B cell (primary cell): Measurements from ENCODE around the gene GPR162. TPM values are rescaled to one million over a fixed set of nuclear protein-coding genes. Genes with fewer than 3 reads are reported as not detected.

Experiments
- ATAC-seq: fragments of 200-7000 bp; cut with Tn5 transposase; one replicate; pipeline ENCODE4 v1.10.0; 2021; ENCODE audit warnings: low read depth, mild to moderate bottlenecking, moderate number of reproducible peaks, moderate library complexity
- CTCF ChIA-PET: fragments of 350-600 bp; sonication (Branson Sonifier 250); formaldehyde crosslinking; loops from one replicate; lab custom pipeline; 2021; ENCODE audit warnings: antibody characterized with exemption, inconsistent platforms; lab: Charles Lee
- POLR2A ChIA-PET: fragments of 350-600 bp; sonication (Branson Sonifier 250); formaldehyde crosslinking; loops from one replicate; lab custom pipeline; 2021; ENCODE audit warnings: antibody characterized with exemption; lab: Charles Lee
- DNase-seq: peaks from one replicate; pipeline ENCODE4 v3.0.0; 2013
- H2AFZ ChIP-seq: 2 replicates; pipeline ENCODE4 v1.6.1; 2012; ENCODE audit warnings: mild to moderate bottlenecking, low read depth, low read length; ENCODE audit not compliant: insufficient read depth, poor library complexity, severe bottlenecking
- H3K27ac ChIP-seq, 2 donors: 1 replicate in 1 of 2; 2 replicates in 1 of 2; pipeline ENCODE4 v1.5.1; 2012 to 2013; ENCODE audit warnings: low read length in 2 of 2, mild to moderate bottlenecking in 2 of 2, moderate library complexity in 1 of 2
- H3K27me3 ChIP-seq, 4 experiments: fragments of 200-600 bp in 1 of 4; sonication (generic) in 1 of 4; replicated peaks in 1 of 4; 1 replicate in 2 of 4; 2 replicates in 2 of 4; pipeline versions ENCODE4 v1.6.1 to v1.7.0; 2013 to 2016; ENCODE audit warnings: low read length in 3 of 4, mild to moderate bottlenecking in 2 of 4, mixed read lengths in 1 of 4, moderate library complexity in 1 of 4; ENCODE audit not compliant: insufficient read depth in 4 of 4, control insufficient read depth in 3 of 4; ENCODE audit errors: control extremely low read depth in 1 of 4
- H3K36me3 ChIP-seq, 2 experiments: replicated peaks in 1 of 2; 1 replicate in 1 of 2; 2 replicates in 1 of 2; pipeline versions ENCODE4 v1.6.1 to v1.7.1; 2013; ENCODE audit warnings: low read length in 1 of 2; ENCODE audit not compliant: insufficient read depth in 2 of 2, control insufficient read depth in 1 of 2; ENCODE audit errors: control extremely low read depth in 1 of 2, extremely low read depth in 1 of 2
- H3K4me1 ChIP-seq, 2 donors: fragments of 200-600 bp in 1 of 2; sonication (generic) in 1 of 2; 1 replicate in 1 of 2; 2 replicates in 1 of 2; pipeline versions ENCODE4 v1.5.1 to v1.6.1; 2013 to 2017; ENCODE audit warnings: low read length in 2 of 2; ENCODE audit not compliant: control insufficient read depth in 2 of 2, insufficient read depth in 2 of 2
- H3K4me2 ChIP-seq: replicated peaks from 2 replicates; pipeline ENCODE3; 2012; ENCODE audit warnings: mild to moderate bottlenecking, low read depth, low read length; ENCODE audit not compliant: poor library complexity, severe bottlenecking
- H3K4me3 ChIP-seq, 5 experiments: fragments of 200-600 bp in 1 of 5; sonication (generic) in 1 of 5; 1 replicate in 3 of 5; 2 replicates in 2 of 5; pipeline versions ENCODE4 v1.5.1 to v1.7.0; 2011 to 2016; ENCODE audit warnings: low read length in 4 of 5, mild to moderate bottlenecking in 4 of 5, low read depth in 2 of 5, control low read depth in 1 of 5, moderate library complexity in 1 of 5; ENCODE audit not compliant: insufficient read depth in 1 of 5; ENCODE audit errors: control extremely low read depth in 1 of 5, extremely low read depth in 1 of 5
- H3K79me2 ChIP-seq: fragments of 200-600 bp; sonication (generic); one replicate; pipeline ENCODE4 v1.6.0; 2016; ENCODE audit warnings: low read length; ENCODE audit not compliant: control insufficient read depth, insufficient read depth
- H3K9ac ChIP-seq: fragments of 200-600 bp; sonication (generic); 2 replicates; pipeline ENCODE4 v1.6.1; 2017; ENCODE audit warnings: mild to moderate bottlenecking, low read length, moderate library complexity
- H3K9me3 ChIP-seq, 3 donors: one replicate each; pipeline versions ENCODE4 v1.6.1 to v1.7.1; 2013; ENCODE audit warnings: low read length in 2 of 3; ENCODE audit not compliant: control insufficient read depth in 2 of 3, insufficient read depth in 1 of 3; ENCODE audit errors: control extremely low read depth in 1 of 3
- H4K20me1 ChIP-seq: 2 replicates; pipeline ENCODE4 v1.6.0; 2012; ENCODE audit warnings: mild to moderate bottlenecking, low read length; ENCODE audit not compliant: insufficient read depth, control insufficient read depth, poor library complexity, severe bottlenecking
- H3K27ac Mint-ChIP-seq: one replicate; pipeline ENCODE4 v1.8.0; 2021; ENCODE audit warnings: mixed read lengths
- H3K27me3 Mint-ChIP-seq: one replicate; pipeline ENCODE4 v1.8.0; 2021; ENCODE audit warnings: mixed read lengths
- H3K4me1 Mint-ChIP-seq: one replicate; pipeline ENCODE4 v1.8.0; 2021; ENCODE audit warnings: mixed read lengths
- H3K4me3 Mint-ChIP-seq: one replicate; pipeline ENCODE4 v1.8.0; 2021; ENCODE audit warnings: mixed read lengths
- H3K9me3 Mint-ChIP-seq: one replicate; pipeline ENCODE4 v1.8.0; 2022; ENCODE audit warnings: mixed read lengths; ENCODE audit not compliant: insufficient read depth
- EZH2 ChIP-seq: IDR thresholded peaks from 2 replicates; pipeline ENCODE4 v1.6.1; 2012; ENCODE audit warnings: borderline replicate concordance, low read depth, mild to moderate bottlenecking, moderate library complexity, low read length; ENCODE audit not compliant: insufficient read depth, poor library complexity, severe bottlenecking
- WGBS: methylation state at CpG from one replicate; pipeline ENCODE4 v1.1.5; 2013; ENCODE audit warnings: missing lambda C conversion rate; ENCODE audit not compliant: insufficient coverage; 5-methylcytosine and 5-hydroxymethylcytosine counted together
- intact Hi-C: fragments of 100-400 bp; cut with micrococcal nuclease; formaldehyde crosslinking; loops from one replicate; pipeline ENCODE4 v1.10.0; 2022
- polyA plus RNA-seq: library from polyadenylated mRNA; depleted of rRNA; stranded (reverse); fragments of >200 nt; gene quantifications from 2 replicates; pipeline ENCODE4 v1.2.3, GENCODE V29; 2012
- total RNA-seq, 2 donors: library from RNA; stranded (reverse); fragments of 120-200 nt in 1 of 2; gene quantifications; 1 replicate in 1 of 2; 2 replicates in 1 of 2; pipeline versions ENCODE4 v1.2.3 to v1.2.4, GENCODE V29; 2013 to 2022
- TF ChIP-seq, protein P1 (sequence below): fragments of 200-600 bp; IDR thresholded peaks from one replicate; pipeline ENCODE4 v1.8.0; 2022; ENCODE audit warnings: antibody characterized with exemption, mild to moderate bottlenecking

Gene GPR162
- total and polyA plus RNA-seq, 2 donors (not counting 1 experiment from before 2014, with no cell fraction given): 0.54 TPM; not detected in 1

- Histone ChIP-seq H4K20me1 (no peaks in the 10 kb centered on the region), H3K4me1 (peaks cover 22 to 40% of the 10 kb centered on the region in 2 donors), H3K4me3 (peak within 1 kb of the TSS in 1 of 5 experiments; percentile 20), H3K79me2 (no peaks in the 10 kb centered on the region), H2AFZ (no peak within 1 kb of the TSS), H3K36me3 (no peaks in the 10 kb centered on the region), H3K4me2 (peak within 1 kb of the TSS; percentile 46), H3K9me3 (peaks cover 0 to 21% (median 0%) of the 10 kb centered on the region in 3 donors), H3K27ac (no peak within 1 kb of the TSS), H3K9ac (no peak within 1 kb of the TSS), H3K27me3 (peaks cover 0 to 88% (median 46%) of the 10 kb centered on the region in 4 experiments)
- intact Hi-C loops: no loop called here
- Mint-ChIP-seq H3K27me3 (peaks cover 64% of the 10 kb centered on the region), H3K27ac (no peak within 1 kb of the TSS), H3K4me3 (no peak within 1 kb of the TSS), H3K9me3 (no peaks in the 10 kb centered on the region), H3K4me1 (peaks cover 18% of the 10 kb centered on the region)
- 24% methylated on average over 9 of the region's 15 CpGs for WGBS
- peak; percentile 49 for ATAC-seq
- ChIA-PET CTCF (interaction anchor here (2.2 kb wide), 1 partner anchor 18 kb away, joined by 7 read pairs; no protein-coding TSS in a partner anchor), POLR2A (interaction anchor here (0.6 kb wide), 2 partner anchors 164 to 204 kb away, joined by 3 to 8 read pairs; no protein-coding TSS in a partner anchor)
- DNase-seq: no peak
- TF ChIP-seq, protein P1, sequence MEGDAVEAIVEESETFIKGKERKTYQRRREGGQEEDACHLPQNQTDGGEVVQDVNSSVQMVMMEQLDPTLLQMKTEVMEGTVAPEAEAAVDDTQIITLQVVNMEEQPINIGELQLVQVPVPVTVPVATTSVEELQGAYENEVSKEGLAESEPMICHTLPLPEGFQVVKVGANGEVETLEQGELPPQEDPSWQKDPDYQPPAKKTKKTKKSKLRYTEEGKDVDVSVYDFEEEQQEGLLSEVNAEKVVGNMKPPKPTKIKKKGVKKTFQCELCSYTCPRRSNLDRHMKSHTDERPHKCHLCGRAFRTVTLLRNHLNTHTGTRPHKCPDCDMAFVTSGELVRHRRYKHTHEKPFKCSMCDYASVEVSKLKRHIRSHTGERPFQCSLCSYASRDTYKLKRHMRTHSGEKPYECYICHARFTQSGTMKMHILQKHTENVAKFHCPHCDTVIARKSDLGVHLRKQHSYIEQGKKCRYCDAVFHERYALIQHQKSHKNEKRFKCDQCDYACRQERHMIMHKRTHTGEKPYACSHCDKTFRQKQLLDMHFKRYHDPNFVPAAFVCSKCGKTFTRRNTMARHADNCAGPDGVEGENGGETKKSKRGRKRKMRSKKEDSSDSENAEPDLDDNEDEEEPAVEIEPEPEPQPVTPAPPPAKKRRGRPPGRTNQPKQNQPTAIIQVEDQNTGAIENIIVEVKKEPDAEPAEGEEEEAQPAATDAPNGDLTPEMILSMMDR: no peak
- TF ChIP-seq EZH2: no peak
Measured at GRCh38 chr12:6772331-6772695, 49.3 kb upstream of the GPR162 start, which contains the start of gene LAG3. Gene LAG3 (plus strand): TSS chr12:6772520. CDS start chr12:6772853, 333 bp downstream.

GRCh38 chr12:6772726-6773589, 48.7 kb upstream of the GPR162 start:
- H3K27ac Mint-ChIP-seq: no peak overlapping the region
- peaks cover 0 to 17% (median 0%) of the 10 kb centered on the region in 3 donors for H3K9me3 ChIP-seq
- intact Hi-C loops: no loop called here
- H2AFZ ChIP-seq: no peak overlapping the region
- ATAC-seq (no peak), DNase-seq (no peak)
- peak overlapping the region; percentile 46 for H3K4me2 ChIP-seq
- no peaks in the 10 kb centered on the region for H4K20me1 ChIP-seq
- H3K4me1 ChIP-seq: peaks cover 19 to 35% of the 10 kb centered on the region in 2 donors
- H3K36me3 ChIP-seq: no peaks in the 10 kb centered on the region
- H3K79me2 ChIP-seq: no peaks in the 10 kb centered on the region
- no peaks in the 10 kb centered on the region for H3K9me3 Mint-ChIP-seq
- peak overlapping the region in 1 of 5 experiments; percentile 20 for H3K4me3 ChIP-seq
- POLR2A ChIA-PET: no interaction called here
- no peak overlapping the region for H3K4me3 Mint-ChIP-seq
- CTCF ChIA-PET: interaction anchor here (1.3 to 2.5 kb wide), 3 partner anchors 7 to 20 kb away, joined by 4 to 10 read pairs (median 7); partner anchors contain the start of gene MLF2
- peaks cover 0 to 86% (median 46%) of the 10 kb centered on the region in 4 experiments for H3K27me3 ChIP-seq
- peaks cover 13% of the 10 kb centered on the region for H3K4me1 Mint-ChIP-seq
- 63% methylated on average over 20 of the region's 21 CpGs for WGBS
- H3K27ac ChIP-seq: no peak overlapping the region
- no peak overlapping the region for H3K9ac ChIP-seq
- H3K27me3 Mint-ChIP-seq: peaks cover 64% of the 10 kb centered on the region
- no peak for TF ChIP-seq EZH2
- TF ChIP-seq, protein P1: no peak
